Liver (tissue), 9 donors: ENCODE results near the gene AAK1. TPM values are rescaled to one million over a fixed set of nuclear protein-coding genes. Genes with fewer than 3 reads are reported as not detected.

ENCODE experiments used
- DNase-seq: peaks from one replicate; pipeline ENCODE4 v3.0.0-alpha.2; 2017; ENCODE audit warnings: low spot score
- H3K27ac ChIP-seq, 2 donors: one replicate each; pipeline ENCODE4 v1.7.0; 2013; ENCODE audit warnings: inconsistent platforms in 2 of 2, low read length in 2 of 2, control low read depth in 1 of 2, low read depth in 1 of 2, mild to moderate bottlenecking in 1 of 2
- H3K27me3 ChIP-seq, 4 donors: one replicate each; pipeline versions ENCODE4 v1.6.1 to v1.7.0; 2013; ENCODE audit warnings: low read length in 3 of 4, inconsistent platforms in 1 of 4, mild to moderate bottlenecking in 1 of 4, moderate library complexity in 1 of 4; ENCODE audit not compliant: control insufficient read depth in 4 of 4, insufficient read depth in 4 of 4
- H3K36me3 ChIP-seq, 4 donors: one replicate each; pipeline versions ENCODE4 v1.6.1 to v1.7.0; 2013; ENCODE audit warnings: low read length in 3 of 4, mild to moderate bottlenecking in 3 of 4, low read depth in 1 of 4, moderate library complexity in 1 of 4; ENCODE audit not compliant: control insufficient read depth in 4 of 4, insufficient read depth in 3 of 4
- H3K4me1 ChIP-seq, 4 donors: one replicate each; pipeline versions ENCODE4 v1.6.1 to v1.7.0; 2013; ENCODE audit warnings: low read length in 3 of 4, mild to moderate bottlenecking in 3 of 4, moderate library complexity in 1 of 4; ENCODE audit not compliant: control insufficient read depth in 4 of 4, insufficient read depth in 4 of 4
- H3K4me3 ChIP-seq, 3 donors: one replicate each; pipeline versions ENCODE4 v1.6.1 to v1.7.0; 2013; ENCODE audit warnings: low read length in 3 of 3, control low read depth in 1 of 3, low read depth in 1 of 3, mild to moderate bottlenecking in 1 of 3
- H3K9ac ChIP-seq, 2 donors: one replicate each; pipeline ENCODE4 v1.7.0; 2013; ENCODE audit warnings: low read length in 2 of 2, mild to moderate bottlenecking in 2 of 2, moderate library complexity in 2 of 2, control low read depth in 1 of 2, low read depth in 1 of 2
- H3K9me3 ChIP-seq, 4 donors: one replicate each; pipeline versions ENCODE4 v1.6.1 to v1.7.0; 2013; ENCODE audit warnings: low read length in 3 of 4; ENCODE audit not compliant: control insufficient read depth in 4 of 4
- FOXA2 ChIP-seq: IDR thresholded peaks from 2 replicates; pipeline ENCODE4 v1.6.1; 2016; ENCODE audit warnings: antibody characterized with exemption
- GABPA ChIP-seq, 2 donors: IDR thresholded peaks in 1 of 2; conservative IDR thresholded peaks in 1 of 2; 2 replicates each; pipeline ENCODE4 v1.6.1; 2016; ENCODE audit warnings: antibody characterized with exemption in 2 of 2, mild to moderate bottlenecking in 1 of 2, moderate library complexity in 1 of 2
- HNF4A ChIP-seq, 2 donors: conservative IDR thresholded peaks; 2 replicates each; pipeline ENCODE4 v1.6.1; 2016; ENCODE audit warnings: antibody characterized with exemption in 2 of 2, mild to moderate bottlenecking in 2 of 2
- HNF4G ChIP-seq: IDR thresholded peaks from 2 replicates; pipeline ENCODE4 v1.6.1; 2016; ENCODE audit warnings: antibody characterized with exemption
- JUND ChIP-seq, 2 donors: IDR thresholded peaks; 2 replicates each; pipeline ENCODE4 v1.6.1; 2016; ENCODE audit warnings: antibody characterized with exemption in 2 of 2
- NR2F2 ChIP-seq: IDR thresholded peaks from 2 replicates; pipeline ENCODE4 v1.6.1; 2016; ENCODE audit warnings: antibody characterized with exemption
- RAD21 ChIP-seq, 2 donors: IDR thresholded peaks; 2 replicates each; pipeline ENCODE4 v1.6.1; 2016; ENCODE audit warnings: antibody characterized with exemption in 2 of 2, mild to moderate bottlenecking in 2 of 2
- RXRA ChIP-seq, 2 donors: IDR thresholded peaks; 2 replicates each; pipeline ENCODE4 v1.6.1; 2017 to 2018; ENCODE audit warnings: antibody characterized with exemption in 2 of 2, mild to moderate bottlenecking in 1 of 2
- SP1 ChIP-seq: IDR thresholded peaks from 2 replicates; pipeline ENCODE4 v1.6.1; 2018; ENCODE audit warnings: antibody characterized with exemption, mild to moderate bottlenecking
- TAF1 ChIP-seq: conservative IDR thresholded peaks from 2 replicates; pipeline ENCODE4 v1.6.1; 2016; ENCODE audit warnings: antibody characterized with exemption, mild to moderate bottlenecking
- WGBS: extraction: QIAGEN DNeasy Blood & Tissue Kit; methylation state at CpG from one replicate; pipeline ENCODE4 v1.1.7; 2013; 5-methylcytosine and 5-hydroxymethylcytosine counted together
- polyA plus RNA-seq, 2 donors: library from polyadenylated mRNA; stranded (reverse) in 1 of 2; unstranded in 1 of 2; fragments of 200-250 nt in 1 of 2; fragments of >200 nt in 1 of 2; fragmentation: Nextera tagmentation in 1 of 2; extraction: Ambion mirVana in 1 of 2; gene quantifications; one replicate each; pipeline versions ENCODE4 v1.2.1 to v1.2.3, GENCODE V29; 2013 to 2015
- total RNA-seq, 2 donors: library from RNA; depleted of rRNA; stranded (reverse); fragments of >200 nt; gene quantifications; one replicate each; pipeline ENCODE4 v1.2.3, GENCODE V29; 2014
- TF ChIP-seq, protein P1 (sequence below): IDR thresholded peaks from 2 replicates; pipeline ENCODE4 v1.6.1; 2016; ENCODE audit warnings: antibody characterized with exemption
- TF ChIP-seq, protein P2 (sequence below): IDR thresholded peaks from 2 replicates; pipeline ENCODE4 v1.6.1; 2016; ENCODE audit warnings: antibody characterized with exemption
- TF ChIP-seq, protein P3 (sequence below): IDR thresholded peaks from 2 replicates; pipeline ENCODE4 v1.6.1; 2016; ENCODE audit warnings: antibody characterized with exemption
- donor health status: healthy.
- donor health status: healthy.
- donor health status: healthy.
- donor health status: healthy.
- donor health status: healthy.

Gene AAK1
- total and polyA plus RNA-seq, 4 donors: 3.9 to 14.3 (median 11.3) TPM

DNA sequence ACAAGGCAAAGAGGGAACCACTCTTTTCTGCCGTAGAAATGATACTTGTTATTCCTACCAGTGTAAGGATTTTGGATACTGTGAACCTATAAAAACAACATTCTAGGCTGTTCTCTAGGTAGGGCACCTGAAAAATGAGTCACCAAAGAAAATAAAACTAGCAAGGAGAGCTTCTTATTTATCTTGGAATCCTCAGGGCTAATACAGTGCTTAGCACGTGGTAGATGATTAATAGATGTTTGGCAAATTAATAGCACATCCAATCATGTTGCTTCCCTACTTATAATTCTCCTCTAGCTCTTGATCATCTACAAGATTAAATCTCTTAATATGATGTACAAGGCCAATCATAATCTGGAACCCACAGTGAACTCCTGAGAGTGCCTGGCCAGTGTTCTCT is 73.1 kb downstream of the AAK1 start:
- H3K4me1 ChIP-seq: peaks cover 0 to 3% (median 2%) of the 10 kb centered on the region in 4 donors
- 49% methylated on average over 2 of the region's 2 CpGs for WGBS

DNA sequence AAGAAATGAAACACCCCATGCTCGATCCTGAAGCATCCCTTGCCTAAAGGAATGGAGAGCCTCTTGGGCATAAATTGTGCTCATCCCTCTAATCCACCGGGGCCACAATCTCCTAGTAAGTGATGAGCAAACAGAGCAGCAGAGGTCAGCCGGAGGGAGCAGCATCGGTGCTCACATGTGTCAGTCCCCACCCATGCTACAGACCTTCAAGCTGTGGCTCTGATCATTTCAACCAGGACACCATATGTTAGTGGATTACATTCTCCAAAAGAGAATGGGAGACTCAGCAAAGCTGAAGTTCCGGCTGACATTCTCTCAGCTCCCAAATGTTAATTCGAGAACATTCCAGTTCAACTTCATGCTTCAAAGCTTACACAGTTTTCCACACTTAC is 75.6 kb downstream of the AAK1 start:
- Histone ChIP-seq H3K27ac (no peak overlapping the region), H3K9ac (no peak overlapping the region), H3K9me3 (no peaks in the 10 kb centered on the region), H3K4me1 (peaks cover 4 to 14% (median 10%) of the 10 kb centered on the region in 4 donors), H3K27me3 (no peaks in the 10 kb centered on the region), H3K4me3 (no peak overlapping the region), H3K36me3 (no peaks in the 10 kb centered on the region)
- 82% methylated on average over 6 of the region's 6 CpGs for WGBS
- TF ChIP-seq RAD21 (IDR thresholded peaks at IDR 0.05): no peak
- TF ChIP-seq TAF1: no peak
- TF ChIP-seq, protein P1, sequence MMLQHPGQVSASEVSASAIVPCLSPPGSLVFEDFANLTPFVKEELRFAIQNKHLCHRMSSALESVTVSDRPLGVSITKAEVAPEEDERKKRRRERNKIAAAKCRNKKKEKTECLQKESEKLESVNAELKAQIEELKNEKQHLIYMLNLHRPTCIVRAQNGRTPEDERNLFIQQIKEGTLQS: no peak
- no peak for TF ChIP-seq SP1
- TF ChIP-seq RXRA (IDR thresholded peaks at IDR 0.05): no peak
- no peak for TF ChIP-seq HNF4A (conservative IDR thresholded peaks at IDR 0.05)
- no peak for TF ChIP-seq NR2F2
- no peak for TF ChIP-seq HNF4G
- DNase-seq: no peak

More for the DNA sequence above, 73.1 kb downstream of the AAK1 start:
- no peak for DNase-seq
- no peak overlapping the region for H3K4me3 ChIP-seq
- no peak overlapping the region for H3K9ac ChIP-seq
- no peak for TF ChIP-seq GABPA (IDR thresholded peaks at IDR 0.05 in 1 of 2, conservative IDR thresholded peaks at IDR 0.05 in 1 of 2)
- TF ChIP-seq JUND (IDR thresholded peaks at IDR 0.05): peak in 1 of 2 donors; percentile 49
- no peaks in the 10 kb centered on the region for H3K36me3 ChIP-seq
- no peak overlapping the region for H3K27ac ChIP-seq
- H3K9me3 ChIP-seq: no peaks in the 10 kb centered on the region
- no peaks in the 10 kb centered on the region for H3K27me3 ChIP-seq

DNA sequence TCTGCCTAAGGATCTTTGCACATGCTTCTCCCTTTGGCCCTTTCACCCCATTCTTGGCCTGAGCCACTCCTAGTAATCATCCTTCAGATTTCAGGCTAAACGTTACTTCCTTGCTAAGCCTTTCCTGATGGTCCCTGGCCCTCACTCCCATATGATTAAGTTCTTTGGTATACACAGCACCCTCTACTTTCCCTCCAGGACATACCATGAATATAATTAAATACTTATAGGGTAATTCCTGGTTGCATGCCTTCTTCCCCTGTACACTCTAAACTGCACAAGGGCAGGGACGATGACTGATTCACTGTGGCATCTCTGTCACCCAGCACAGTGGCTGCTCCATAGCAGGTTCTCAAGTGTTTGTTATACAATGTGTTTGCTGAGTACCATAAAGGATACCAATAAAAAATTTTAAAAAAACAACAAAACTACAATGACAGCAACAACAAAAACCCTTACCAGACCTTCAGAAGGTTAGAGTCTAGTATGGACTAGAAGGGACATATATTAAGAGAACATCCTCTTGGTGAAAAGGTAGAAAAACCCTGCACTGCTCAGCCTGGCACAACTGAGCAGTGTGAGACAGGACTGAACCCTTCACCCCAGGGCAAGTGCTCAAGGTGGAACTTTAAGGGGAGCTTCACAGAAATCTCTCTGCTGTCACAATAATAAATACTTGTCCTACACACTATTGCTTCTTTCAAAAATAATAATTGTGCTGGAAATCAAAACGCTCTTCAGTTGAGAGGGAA is 76.2 kb downstream of the AAK1 start:
- peaks cover 4 to 14% (median 10%) of the 10 kb centered on the region in 4 donors for H3K4me1 ChIP-seq
- no peak for DNase-seq
- no peak for TF ChIP-seq FOXA2
- no peak for TF ChIP-seq HNF4G
- TF ChIP-seq, protein P2, sequence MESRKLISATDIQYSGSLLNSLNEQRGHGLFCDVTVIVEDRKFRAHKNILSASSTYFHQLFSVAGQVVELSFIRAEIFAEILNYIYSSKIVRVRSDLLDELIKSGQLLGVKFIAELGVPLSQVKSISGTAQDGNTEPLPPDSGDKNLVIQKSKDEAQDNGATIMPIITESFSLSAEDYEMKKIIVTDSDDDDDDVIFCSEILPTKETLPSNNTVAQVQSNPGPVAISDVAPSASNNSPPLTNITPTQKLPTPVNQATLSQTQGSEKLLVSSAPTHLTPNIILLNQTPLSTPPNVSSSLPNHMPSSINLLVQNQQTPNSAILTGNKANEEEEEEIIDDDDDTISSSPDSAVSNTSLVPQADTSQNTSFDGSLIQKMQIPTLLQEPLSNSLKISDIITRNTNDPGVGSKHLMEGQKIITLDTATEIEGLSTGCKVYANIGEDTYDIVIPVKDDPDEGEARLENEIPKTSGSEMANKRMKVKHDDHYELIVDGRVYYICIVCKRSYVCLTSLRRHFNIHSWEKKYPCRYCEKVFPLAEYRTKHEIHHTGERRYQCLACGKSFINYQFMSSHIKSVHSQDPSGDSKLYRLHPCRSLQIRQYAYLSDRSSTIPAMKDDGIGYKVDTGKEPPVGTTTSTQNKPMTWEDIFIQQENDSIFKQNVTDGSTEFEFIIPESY: no peak
- no peak for TF ChIP-seq NR2F2
- TF ChIP-seq, protein P3, sequence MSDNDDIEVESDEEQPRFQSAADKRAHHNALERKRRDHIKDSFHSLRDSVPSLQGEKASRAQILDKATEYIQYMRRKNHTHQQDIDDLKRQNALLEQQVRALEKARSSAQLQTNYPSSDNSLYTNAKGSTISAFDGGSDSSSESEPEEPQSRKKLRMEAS: no peak
- no peaks in the 10 kb centered on the region for H3K9me3 ChIP-seq
- WGBS: 88% methylated on average over 3 of the region's 3 CpGs
- H3K27ac ChIP-seq: no peak overlapping the region
- no peaks in the 10 kb centered on the region for H3K27me3 ChIP-seq
- H3K9ac ChIP-seq: no peak overlapping the region
- no peaks in the 10 kb centered on the region for H3K36me3 ChIP-seq
- no peak overlapping the region for H3K4me3 ChIP-seq
